HepG2 (cell line): Measurements from ENCODE around the gene CPSF4. TPM values are rescaled to one million over a fixed set of nuclear protein-coding genes. Genes with fewer than 3 reads are reported as not detected.

Experiments
- ATAC-seq: fragments of 200-7000 bp; cut with Tn5 transposase; 3 replicates; pipeline ENCODE4 v1.9.1; 2020; ENCODE audit warnings: mild to moderate bottlenecking, moderate library complexity
- BruUV-seq: library from RNA; stranded (reverse); fragments of 400-500 nt; replicated peaks from 2 replicates; lab custom pipeline; 2021; lab: Mats Ljungman, UMichigan
- CTCF ChIA-PET: fragments of 300-600 bp; formaldehyde crosslinking; extraction: SDS; loops from one replicate; lab custom pipeline; 2021; ENCODE audit warnings: low total read pairs, inconsistent platforms, low intra/inter-chr PET ratio; lab: Yijun Ruan, JAX
- POLR2A ChIA-PET: fragments of 350-600 bp; sonication (Branson Sonifier 250); formaldehyde crosslinking; loops from one replicate; lab custom pipeline; 2020; ENCODE audit warnings: antibody characterized with exemption, inconsistent platforms; lab: Yijun Ruan, JAX
- DNase-seq: peaks from one replicate; pipeline ENCODE4 v3.0.0-alpha.2; 2015; ENCODE audit warnings: low spot score
- FAIRE-seq: peaks from 3 replicates; lab custom pipeline; 2011; peaks lifted over from hg19 to GRCh38; lab: Jason Lieb, UNC
- H2AFZ ChIP-seq: one replicate; pipeline ENCODE4 v1.6.1; 2011; ENCODE audit warnings: low read length, inconsistent platforms
- H3K27ac ChIP-seq: fragments of 300-600 bp; 3 replicates; pipeline ENCODE4 v1.8.0; 2011; ENCODE audit warnings: mixed run types, mild to moderate bottlenecking, mixed read lengths, low read length, inconsistent platforms; ENCODE audit not compliant: insufficient read depth; ENCODE audit errors: extremely low read length
- H3K27me3 ChIP-seq, 2 experiments: fragments of 200-600 bp in 1 of 2; 2 replicates in 1 of 2; 3 replicates in 1 of 2; pipeline versions ENCODE4 v1.6.0 to v1.8.0; 2011; ENCODE audit warnings: low read length in 2 of 2, mild to moderate bottlenecking in 2 of 2, moderate library complexity in 2 of 2, inconsistent platforms in 1 of 2; ENCODE audit not compliant: insufficient read depth in 2 of 2, control insufficient read depth in 1 of 2
- H3K36me3 ChIP-seq, 2 experiments: fragments of 200-600 bp in 1 of 2; replicated peaks in 1 of 2; 2 replicates in 1 of 2; 3 replicates in 1 of 2; pipeline versions ENCODE4 v1.5.1 to v1.8.0; 2011; ENCODE audit warnings: low read length in 2 of 2, inconsistent platforms in 1 of 2; ENCODE audit not compliant: insufficient read depth in 2 of 2, control insufficient read depth in 1 of 2
- H3K4me1 ChIP-seq: 2 replicates; pipeline ENCODE4 v1.5.1; 2012; ENCODE audit warnings: low read length, inconsistent platforms; ENCODE audit not compliant: insufficient read depth
- H3K4me2 ChIP-seq: 2 replicates; pipeline ENCODE4 v1.6.0; 2011; ENCODE audit warnings: low read depth, low read length, inconsistent platforms
- H3K4me3 ChIP-seq, 3 experiments: fragments of 200-600 bp in 1 of 3; sonication (generic), shearing (Covaris generic) in 1 of 3; replicated peaks in 1 of 3; 2 replicates each; pipeline ENCODE4 v1.5.1; 2011 to 2016; ENCODE audit warnings: low read length in 3 of 3, inconsistent platforms in 2 of 3, low read depth in 2 of 3, mild to moderate bottlenecking in 2 of 3, control low read depth in 1 of 3, mixed read lengths in 1 of 3; ENCODE audit not compliant: insufficient read depth in 1 of 3
- H3K79me2 ChIP-seq: one replicate; pipeline ENCODE4 v1.6.1; 2011; ENCODE audit warnings: low read length, inconsistent platforms; ENCODE audit not compliant: insufficient read depth
- H3K9ac ChIP-seq: 2 replicates; pipeline ENCODE4 v1.6.0; 2011; ENCODE audit warnings: mild to moderate bottlenecking, low read depth, low read length, inconsistent platforms; ENCODE audit not compliant: insufficient read depth
- H3K9me3 ChIP-seq: 2 replicates; pipeline ENCODE4 v1.5.1; 2012; ENCODE audit warnings: mild to moderate bottlenecking, low read length
- H4K20me1 ChIP-seq: 2 replicates; pipeline ENCODE4 v1.6.0; 2011; ENCODE audit warnings: inconsistent platforms, mild to moderate bottlenecking, low read length, moderate library complexity; ENCODE audit not compliant: insufficient read depth
- HOXA7 ChIP-seq: sonication (generic); formaldehyde crosslinking; IDR thresholded peaks from 2 replicates; pipeline ENCODE4 v1.8.1; 2022; ENCODE audit warnings: mild to moderate bottlenecking, missing genetic modification reagents, moderate library complexity
- KLF12 ChIP-seq: sonication (generic); formaldehyde crosslinking; IDR thresholded peaks from 2 replicates; pipeline ENCODE4 v1.4.0; 2020; ENCODE audit warnings: missing genetic modification reagents, borderline replicate concordance
- RXRB ChIP-seq: IDR thresholded peaks from 2 replicates; pipeline ENCODE4 v1.6.1; 2016; ENCODE audit warnings: borderline replicate concordance, missing genetic modification reagents, missing compliant biosample characterization
- SAFB2 ChIP-seq: sonication (generic); formaldehyde crosslinking; IDR thresholded peaks from 2 replicates; pipeline ENCODE4 v1.5.1; 2020; ENCODE audit warnings: missing genetic modification reagents, low read depth, mild to moderate bottlenecking, borderline replicate concordance
- WIZ ChIP-seq: sonication (generic); formaldehyde crosslinking; IDR thresholded peaks from 2 replicates; pipeline ENCODE4 v1.5.1; 2020; ENCODE audit warnings: mild to moderate bottlenecking, missing genetic modification reagents
- ZBTB20 ChIP-seq: sonication (generic); formaldehyde crosslinking; IDR thresholded peaks from 2 replicates; pipeline ENCODE4 v1.8.1; 2023; ENCODE audit warnings: missing genetic modification reagents, low read depth, mild to moderate bottlenecking, borderline replicate concordance
- ZNF263 ChIP-seq: sonication (generic); formaldehyde crosslinking; IDR thresholded peaks from 2 replicates; pipeline ENCODE4 v1.4.0; 2020; ENCODE audit warnings: missing genetic modification reagents
- ZNF501 ChIP-seq: sonication (generic); formaldehyde crosslinking; IDR thresholded peaks from 2 replicates; pipeline ENCODE4 v1.5.1; 2020; ENCODE audit warnings: mild to moderate bottlenecking, moderate library complexity, missing genetic modification reagents
- ZNF619 ChIP-seq: sonication (generic); formaldehyde crosslinking; IDR thresholded peaks from 2 replicates; pipeline ENCODE4 v1.4.0; 2020; ENCODE audit warnings: mild to moderate bottlenecking, missing genetic modification reagents
- ZSCAN25 ChIP-seq: sonication (generic); formaldehyde crosslinking; IDR thresholded peaks from 2 replicates; pipeline ENCODE4 v1.8.0; 2022; ENCODE audit warnings: mild to moderate bottlenecking, missing genetic modification reagents
- WGBS: methylation state at CpG from one replicate; pipeline ENCODE4 v1.1.6; 2017; ENCODE audit warnings: low lambda C conversion rate; 5-methylcytosine and 5-hydroxymethylcytosine counted together
- in situ Hi-C: cut with HindIII; loops from 2 replicates; pipeline ENCODE4 v1.10.0; 2017; ENCODE audit warnings: low pct_unique_long_range_greater_than_20kb; ENCODE audit not compliant: extremely low pct_ligation_motif_present
- intact Hi-C: fragments of 100-400 bp; cut with micrococcal nuclease; formaldehyde crosslinking; loops from one replicate; pipeline ENCODE4 v1.10.0; 2022; ENCODE audit not compliant: unreplicated experiment
- polyA plus RNA-seq, 8 experiments: library from polyadenylated mRNA; depleted of rRNA in 3 of 8; stranded (reverse) in 7 of 8; unstranded in 1 of 8; fragments of >200 nt; fragmentation: Illumina TruSeq in 4 of 8; extraction: Trizol in 4 of 8; gene quantifications; 2 replicates each; pipeline versions ENCODE4 v1.2.1 to v1.2.3, GENCODE V29; 2011 to 2016; ENCODE audit warnings: low read depth in 4 of 8, missing spikeins in 1 of 8, mixed read lengths in 1 of 8; ENCODE audit not compliant: insufficient read depth in 1 of 8
- total RNA-seq, 5 experiments: library from RNA; depleted of rRNA; stranded (reverse); fragments of >200 nt; fragmentation: Illumina TruSeq; extraction: Trizol; gene quantifications; 2 replicates each; pipeline ENCODE4 v1.2.3, GENCODE V29; 2016; ENCODE audit warnings: low read depth in 1 of 5
- TF ChIP-seq, protein P1 (sequence below): sonication (generic); formaldehyde crosslinking; IDR thresholded peaks from 2 replicates; pipeline ENCODE4 v1.5.0; 2020; ENCODE audit warnings: missing genetic modification reagents
- TF ChIP-seq, protein P2 (sequence below): sonication (generic); formaldehyde crosslinking; IDR thresholded peaks from 2 replicates; pipeline ENCODE4 v1.4.0; 2020; ENCODE audit warnings: mild to moderate bottlenecking, missing genetic modification reagents
- TF ChIP-seq, protein P3 (sequence below): sonication (generic); formaldehyde crosslinking; IDR thresholded peaks from 2 replicates; pipeline ENCODE4 v1.4.0; 2020; ENCODE audit warnings: missing genetic modification reagents, low read depth, mild to moderate bottlenecking, borderline replicate concordance
- TF ChIP-seq, protein P4 (sequence below): sonication (generic); formaldehyde crosslinking; IDR thresholded peaks from 2 replicates; pipeline ENCODE4 v1.5.0; 2020; ENCODE audit warnings: missing genetic modification reagents

The CPSF4 gene
- total and polyA plus RNA-seq, 2 of the 13 experiments (the other 11 are each of a cell fraction or from before 2014, with no cell fraction given): 34.1 to 49.6 TPM

DNA sequence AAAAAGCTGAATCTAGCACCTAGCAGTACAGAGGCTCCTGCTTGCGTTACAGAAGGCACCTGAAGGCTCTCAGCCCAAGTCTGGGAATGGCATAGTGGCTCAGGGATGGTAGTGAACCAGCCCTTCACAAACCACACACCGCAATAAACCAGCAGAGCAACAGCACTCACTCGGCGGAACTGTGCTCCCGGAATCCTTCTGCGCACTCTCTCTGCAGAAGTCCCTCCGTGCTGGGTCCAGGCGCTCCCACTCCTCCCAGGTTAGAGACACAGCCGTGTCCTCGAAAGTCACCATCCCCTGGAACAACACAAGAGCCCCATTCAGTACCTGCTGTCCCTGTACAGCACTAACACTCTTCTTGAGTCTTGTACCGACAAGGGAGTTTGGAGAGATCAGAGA, 59.8 kb downstream of the CPSF4 start:
- TF ChIP-seq ZNF263 (peak; percentile 94), ZNF619 (no peak)
- TF ChIP-seq, all 625 proteins: peak for 1
- H3K4me3 ChIP-seq: peak overlapping the region; percentile 75 to 99 (median 98)
- in situ Hi-C loops: no loop called here
- CTCF ChIA-PET: no interaction called here
- H4K20me1 ChIP-seq: peaks cover 17% of the 10 kb centered on the region
- H3K27me3 ChIP-seq: no peaks in the 10 kb centered on the region; a peak in 1 of 5 replicates
- no peak overlapping the region for H2AFZ ChIP-seq
- DNase-seq (no peak), ATAC-seq (peak; percentile 28), FAIRE-seq (no peak)
- peaks cover 9 to 18% of the 10 kb centered on the region in 2 experiments for H3K36me3 ChIP-seq
- no peaks in the 10 kb centered on the region for H3K9me3 ChIP-seq
- BruUV-seq: no TSS peak
- H3K4me1 ChIP-seq: peaks cover 17% of the 10 kb centered on the region
- 18% methylated on average over 2 of the region's 11 CpGs for WGBS
- intact Hi-C loops: no loop called here
- H3K9ac ChIP-seq: peak overlapping the region; percentile 85
- H3K79me2 ChIP-seq: peaks cover 40% of the 10 kb centered on the region
- peak overlapping the region; percentile 90 for H3K4me2 ChIP-seq
- POLR2A ChIA-PET: interaction anchor here (4.5 kb wide), 1 partner anchor 60 kb away, joined by 31 read pairs; the partner anchor contains the start of gene ZNF655
- no peak overlapping the region for H3K27ac ChIP-seq

DNA sequence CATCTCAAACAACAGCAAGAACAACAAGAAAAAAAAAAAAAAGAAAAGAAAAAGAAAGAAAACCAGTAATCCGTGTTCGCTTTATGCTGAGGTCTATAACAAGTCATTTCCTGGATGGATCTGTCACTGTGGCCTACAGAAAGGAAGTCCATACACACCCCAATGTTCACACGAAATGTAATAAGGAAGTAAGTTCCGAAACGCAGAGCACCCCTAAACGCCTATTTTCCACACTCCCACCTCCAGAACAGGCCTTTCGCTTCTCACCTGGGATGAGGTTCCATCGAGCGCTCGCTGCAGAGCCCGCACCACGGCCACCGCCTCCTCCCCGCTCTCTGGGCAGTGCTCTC, 60.6 kb downstream of the CPSF4 start:
- DNase-seq: no peak
- Histone ChIP-seq H3K36me3 (peaks cover 2 to 10% of the 10 kb centered on the region in 2 experiments; a peak in 4 of 5 replicates), H3K4me3 (peak overlapping the region; percentile 75 to 99 (median 98)), H3K4me2 (peak overlapping the region; percentile 90), H3K9me3 (no peaks in the 10 kb centered on the region), H3K27ac (peak overlapping the region; percentile 85), H3K27me3 (no peaks in the 10 kb centered on the region; a peak in 1 of 5 replicates), H3K9ac (peak overlapping the region; percentile 85), H3K79me2 (peaks cover 40% of the 10 kb centered on the region), H3K4me1 (peaks cover 21% of the 10 kb centered on the region), H4K20me1 (peaks cover 17% of the 10 kb centered on the region), H2AFZ (no peak overlapping the region)
- ATAC-seq: peak; percentile 2; the same call in 2 of the 3 replicates
- POLR2A ChIA-PET: interaction anchor here (0.7 to 4.5 kb wide), 13 partner anchors 10 to 477 kb away, joined by 3 to 31 read pairs (median 4); partner anchors contain the start of genes ATP5MF, AZGP1, BUD31 and CPSF4
- no TSS peak for BruUV-seq
- WGBS: 0% methylated on average over 14 of the region's 14 CpGs
- in situ Hi-C loops (no loop called here), intact Hi-C loops (no loop called here)
- CTCF ChIA-PET: no interaction called here
- no peak for FAIRE-seq
- TF ChIP-seq, protein P1, sequence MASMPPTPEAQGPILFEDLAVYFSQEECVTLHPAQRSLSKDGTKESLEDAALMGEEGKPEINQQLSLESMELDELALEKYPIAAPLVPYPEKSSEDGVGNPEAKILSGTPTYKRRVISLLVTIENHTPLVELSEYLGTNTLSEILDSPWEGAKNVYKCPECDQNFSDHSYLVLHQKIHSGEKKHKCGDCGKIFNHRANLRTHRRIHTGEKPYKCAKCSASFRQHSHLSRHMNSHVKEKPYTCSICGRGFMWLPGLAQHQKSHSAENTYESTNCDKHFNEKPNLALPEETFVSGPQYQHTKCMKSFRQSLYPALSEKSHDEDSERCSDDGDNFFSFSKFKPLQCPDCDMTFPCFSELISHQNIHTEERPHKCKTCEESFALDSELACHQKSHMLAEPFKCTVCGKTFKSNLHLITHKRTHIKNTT (CRISPR knock-in tag): no peak
- TF ChIP-seq ZNF619: no peak
- TF ChIP-seq, protein P2, sequence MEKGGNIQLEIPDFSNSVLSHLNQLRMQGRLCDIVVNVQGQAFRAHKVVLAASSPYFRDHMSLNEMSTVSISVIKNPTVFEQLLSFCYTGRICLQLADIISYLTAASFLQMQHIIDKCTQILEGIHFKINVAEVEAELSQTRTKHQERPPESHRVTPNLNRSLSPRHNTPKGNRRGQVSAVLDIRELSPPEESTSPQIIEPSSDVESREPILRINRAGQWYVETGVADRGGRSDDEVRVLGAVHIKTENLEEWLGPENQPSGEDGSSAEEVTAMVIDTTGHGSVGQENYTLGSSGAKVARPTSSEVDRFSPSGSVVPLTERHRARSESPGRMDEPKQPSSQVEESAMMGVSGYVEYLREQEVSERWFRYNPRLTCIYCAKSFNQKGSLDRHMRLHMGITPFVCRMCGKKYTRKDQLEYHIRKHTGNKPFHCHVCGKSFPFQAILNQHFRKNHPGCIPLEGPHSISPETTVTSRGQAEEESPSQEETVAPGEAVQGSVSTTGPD (CRISPR knock-in tag): no peak
- TF ChIP-seq SAFB2 (CRISPR knock-in tag): no peak
- TF ChIP-seq KLF12 (CRISPR knock-in tag): 0 out of 2 replicates have a peak, but pooled peaks have one; percentile 33
- no peak for TF ChIP-seq RXRB (CRISPR knock-in tag)
- TF ChIP-seq, protein P3, sequence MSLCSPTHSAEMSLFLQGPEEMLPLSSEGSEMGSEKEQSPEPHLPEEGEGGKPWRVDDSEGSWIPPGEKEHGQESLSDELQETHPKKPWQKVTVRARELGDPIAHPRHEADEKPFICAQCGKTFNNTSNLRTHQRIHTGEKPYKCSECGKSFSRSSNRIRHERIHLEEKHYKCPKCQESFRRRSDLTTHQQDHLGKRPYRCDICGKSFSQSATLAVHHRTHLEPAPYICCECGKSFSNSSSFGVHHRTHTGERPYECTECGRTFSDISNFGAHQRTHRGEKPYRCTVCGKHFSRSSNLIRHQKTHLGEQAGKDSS (CRISPR knock-in tag): no peak
- 0 out of 2 replicates have a peak, but pooled peaks have one; percentile 35 for TF ChIP-seq WIZ
- 0 out of 2 replicates have a peak, but pooled peaks have one; percentile 8 for TF ChIP-seq ZSCAN25 (CRISPR knock-in tag)
- TF ChIP-seq ZNF501: no peak
- no peak for TF ChIP-seq HOXA7 (CRISPR knock-in tag)
- TF ChIP-seq ZBTB20 (CRISPR knock-in tag): no peak
- TF ChIP-seq, protein P4, sequence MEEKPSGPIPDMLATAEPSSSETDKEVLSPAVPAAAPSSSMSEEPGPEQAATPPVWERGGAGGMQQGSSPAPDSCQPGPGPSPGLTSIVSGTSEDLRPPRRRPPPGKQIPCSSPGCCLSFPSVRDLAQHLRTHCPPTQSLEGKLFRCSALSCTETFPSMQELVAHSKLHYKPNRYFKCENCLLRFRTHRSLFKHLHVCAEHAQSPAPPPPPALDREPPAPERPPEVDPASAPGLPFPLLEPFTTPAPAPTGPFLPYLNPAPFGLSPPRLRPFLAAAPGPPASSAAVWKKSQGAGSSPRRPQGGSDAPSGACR (CRISPR knock-in tag): 0 out of 2 replicates have a peak, but pooled peaks have one; percentile 4
